Right lobe of liver (tissue), 6 donors: ENCODE data around the gene UNC93B1. TPM values are rescaled to one million over a fixed set of nuclear protein-coding genes. Genes with fewer than 3 reads are reported as not detected.

ENCODE experiments used
- ATAC-seq, 4 donors: fragments of 200-7000 bp; cut with Tn5 transposase; one replicate each; pipeline ENCODE4 v1.9.1; 2020; ENCODE audit warnings: mild to moderate bottlenecking in 4 of 4, moderate library complexity in 4 of 4
- DNase-seq, 3 donors: peaks; one replicate each; pipeline ENCODE4 v3.0.0-alpha.2; 2020
- H3K27ac ChIP-seq, 3 donors: fragments of 200-600 bp; one replicate each; pipeline ENCODE4 v1.8.0; 2022
- H3K27me3 ChIP-seq, 2 donors: fragments of 200-600 bp; one replicate each; pipeline ENCODE4 v1.8.0; 2022
- H3K36me3 ChIP-seq, 4 donors: fragments of 200-600 bp; sonication (generic) in 1 of 4; one replicate each; pipeline versions ENCODE4 v1.5.1 to v1.8.0; 2017 to 2022; ENCODE audit warnings: control low read depth in 1 of 4
- H3K4me1 ChIP-seq, 4 donors: fragments of 200-600 bp; sonication (generic) in 1 of 4; one replicate each; pipeline versions ENCODE4 v1.5.1 to v1.8.0; 2017 to 2022; ENCODE audit warnings: control low read depth in 1 of 4
- H3K4me3 ChIP-seq, 3 donors: fragments of 200-600 bp; one replicate each; pipeline ENCODE4 v1.8.0; 2022
- H3K9me3 ChIP-seq, 4 donors: fragments of 200-600 bp; sonication (generic) in 1 of 4; one replicate each; pipeline versions ENCODE4 v1.5.1 to v1.8.0; 2017 to 2022; ENCODE audit warnings: control low read depth in 1 of 4
- CTCF ChIP-seq, 4 donors: fragments of 200-600 bp in 3 of 4; fragments of 450-650 bp in 1 of 4; IDR thresholded peaks; one replicate each; pipeline versions ENCODE4 v1.5.1 to v1.8.0; 2016 to 2022; ENCODE audit warnings: antibody characterized with exemption in 4 of 4, mild to moderate bottlenecking in 2 of 4
- POLR2A ChIP-seq: fragments of 450-650 bp; IDR thresholded peaks from one replicate; pipeline ENCODE4 v1.6.1; 2017; ENCODE audit warnings: antibody characterized with exemption, mild to moderate bottlenecking
- WGBS: methylation state at CpG from one replicate; pipeline ENCODE4 v1.1.6; 2018; ENCODE audit warnings: low coverage, low lambda C conversion rate; ENCODE audit not compliant: insufficient coverage; ENCODE audit errors: missing lambda C conversion rate; 5-methylcytosine and 5-hydroxymethylcytosine counted together
- intact Hi-C, 2 donors: fragments of 100-400 bp; cut with DNase I; formaldehyde crosslinking; loops; one replicate each; pipeline versions ENCODE4 v1.11.2 to v1.14.1; 2022
- total RNA-seq, 6 experiments: library from RNA; depleted of rRNA in 2 of 6; stranded (reverse); fragments of >200 nt in 2 of 6; fragmentation: NEBNext Ultra II Directional in 3 of 6; extraction: Animal tissue kit (Norgen Biotek cat#: 25700) in 3 of 6; gene quantifications; one replicate each; pipeline versions ENCODE4 v1.1.0 to v1.2.4, GENCODE V29; 2016 to 2023
- donor health status: DM: no; HTN: yes; CAD: no.
- donor health status: DM: no; HTN: no; CAD: no.
- donor health status: DM: no; HTN: no; CAD: no.
- donor health status: DM: no; HTN: yes; CAD: no.
- donor health status: DM: no; HTN: yes; CAD: no.

The UNC93B1 gene
- total RNA-seq, 6 experiments from 2014 or later: 13.3 to 21.4 (median 17.9) TPM

- peaks cover 0 to 4% (median 2%) of the 10 kb centered on the region in 4 donors for H3K36me3 ChIP-seq
- ATAC-seq: no peak
These were observed 25.1 kb upstream of the UNC93B1 start for GRCh38 chr11:68028802-68029545.

GRCh38 chr11:68027667-68028066 is 23.8 kb upstream of the UNC93B1 start:
- H3K9me3 ChIP-seq: no peaks in the 10 kb centered on the region
- no peaks in the 10 kb centered on the region for H3K27me3 ChIP-seq
- TF ChIP-seq POLR2A (no peak), CTCF (IDR thresholded peaks at IDR 0.05) (no peak)
- WGBS: no CpG with 5 or more reads among the region's 21 CpGs
- no peak overlapping the region for H3K27ac ChIP-seq
- H3K36me3 ChIP-seq: no peaks in the 10 kb centered on the region
- H3K4me3 ChIP-seq: no peak overlapping the region
- ATAC-seq: no peak
- no peak for DNase-seq
- H3K4me1 ChIP-seq: peaks cover 0 to 19% (median 9%) of the 10 kb centered on the region in 4 donors
- intact Hi-C loops: no loop called here

More at GRCh38 chr11:68028802-68029545, 25.1 kb upstream of the UNC93B1 start:
- Histone ChIP-seq H3K4me1 (peaks cover 0 to 32% (median 16%) of the 10 kb centered on the region in 4 donors), H3K27me3 (no peaks in the 10 kb centered on the region), H3K9me3 (no peaks in the 10 kb centered on the region), H3K4me3 (no peak overlapping the region), H3K27ac (no peak overlapping the region)
- TF ChIP-seq CTCF (IDR thresholded peaks at IDR 0.05) (no peak), POLR2A (no peak)
- WGBS: 84% methylated on average over 5 of the region's 12 CpGs
- no peak for DNase-seq
- intact Hi-C loops: no loop called here

- Histone ChIP-seq H3K27ac (no peak overlapping the region), H3K9me3 (no peaks in the 10 kb centered on the region), H3K4me1 (peaks cover 0 to 10% (median 5%) of the 10 kb centered on the region in 4 donors), H3K4me3 (no peak overlapping the region), H3K36me3 (no peaks in the 10 kb centered on the region), H3K27me3 (no peaks in the 10 kb centered on the region)
- WGBS: 83% methylated on average over 4 of the region's 18 CpGs
- intact Hi-C loops: no loop called here
- DNase-seq (no peak), ATAC-seq (no peak)
- TF ChIP-seq CTCF (IDR thresholded peaks at IDR 0.05) (no peak), POLR2A (no peak)
These were observed 22.7 kb upstream of the UNC93B1 start for GRCh38 chr11:68026391-68027105.

GRCh38 chr11:68025047-68025446 is 21.1 kb upstream of the UNC93B1 start:
- no peak overlapping the region for H3K4me3 ChIP-seq
- no peak for TF ChIP-seq POLR2A
- TF ChIP-seq CTCF (IDR thresholded peaks at IDR 0.05): no peak
- no peaks in the 10 kb centered on the region for H3K36me3 ChIP-seq
- H3K9me3 ChIP-seq: no peaks in the 10 kb centered on the region
- intact Hi-C loops: no loop called here
- H3K27me3 ChIP-seq: no peaks in the 10 kb centered on the region
- 54% methylated on average over 4 of the region's 5 CpGs for WGBS
- H3K27ac ChIP-seq: no peak overlapping the region
- ATAC-seq (no peak), DNase-seq (no peak)
- H3K4me1 ChIP-seq: peaks cover 0 to 6% (median 3%) of the 10 kb centered on the region in 4 donors
